Erythroblast (primary cell): ENCODE results near the gene COL4A2.

ENCODE experiments used
- GATA1 ChIP-seq: IDR thresholded peaks from 2 replicates; pipeline ENCODE4 v1.6.1; 2011; ENCODE audit warnings: low read depth, mild to moderate bottlenecking, control low read depth, low read length, moderate library complexity
- POLR2A ChIP-seq: IDR thresholded peaks from 2 replicates; pipeline ENCODE4 v1.6.1; 2011; ENCODE audit warnings: mild to moderate bottlenecking, low read length

GRCh38 chr13:110509971-110510786 is 203.1 kb downstream of the COL4A2 start:
- TF ChIP-seq POLR2A (no peak), GATA1 (no peak)
